A549 treated with CORT108297 at 1 μM for 4 hours (cell line): ENCODE data around the gene IQSEC3. TPM values are rescaled to one million over a fixed set of nuclear protein-coding genes. Genes with fewer than 3 reads are reported as not detected.

ENCODE experiments used
- total RNA-seq: library from RNA; stranded (reverse); fragments of 200-300 nt; extraction: Qiagen RNA extraction; gene quantifications from 5 replicates; pipeline ENCODE4 v1.2.3, GENCODE V29; 2022

Gene IQSEC3
- 0.01 to 0.10 TPM in 2 of 5 replicates, not detected in the others for total RNA-seq

DNA sequence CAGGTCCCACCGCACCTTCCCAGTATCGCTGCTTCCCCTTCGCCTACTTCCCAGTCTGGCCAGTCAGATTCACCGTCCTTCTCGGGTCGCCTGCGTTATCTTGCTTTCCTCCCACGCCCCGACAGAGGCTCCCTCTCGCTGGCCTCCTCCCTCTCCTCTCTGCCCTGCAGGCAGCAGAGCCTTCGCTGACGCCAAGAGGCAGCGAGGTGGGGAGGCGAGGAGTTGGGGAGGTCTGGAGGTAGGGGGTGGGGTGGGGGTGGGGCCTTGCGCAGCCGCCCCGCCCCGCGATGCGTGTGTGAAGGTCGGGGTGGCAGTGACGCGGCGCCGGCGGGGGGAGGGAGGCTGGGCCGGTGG lies at the start of gene IQSEC3:
TSS of gene IQSEC3 (plus strand) at position 340 of the 354 bp plus-strand sequence. CDS start 116 bp downstream, outside the sequence.

GRCh38 chr12:214003-214741 lies 147.6 kb downstream of the IQSEC3 start, which contains the start of gene SLC6A12:
Gene SLC6A12, minus strand, starts transcription at chr12:214157. Its CDS starts 4,171 bp downstream, at chr12:209986.

Other genes starting within 250 kb of the IQSEC3 start
- 0.51 to 1.1 TPM (median 0.69 TPM) in 5 replicates for gene SLC6A12, start 147.4 kb downstream of the IQSEC3 start, total RNA-seq
- 0.17 to 0.36 TPM (median 0.33 TPM) in 5 replicates for gene SLC6A13, start 196.1 kb downstream of the IQSEC3 start, total RNA-seq